Measurements from ENCODE around the gene NCMAP. TPM values are rescaled to one million over a fixed set of nuclear protein-coding genes. Genes with fewer than 3 reads are reported as not detected.

The NCMAP gene
- polyA plus RNA-seq, 1 of the 3 experiments (the other 2 are of a cell fraction): not detected

GRCh38 chr1:24535778-24536177, 20.1 kb upstream of the NCMAP start:
- ChIA-PET POLR2A (interaction anchor here (0.6 kb wide), 1 partner anchor 39 kb away, joined by 3 read pairs; no protein-coding TSS in a partner anchor), CTCF (interaction anchor here (0.6 to 1.7 kb wide), 7 partner anchors 9 to 295 kb away, joined by 3 to 12 read pairs (median 5); partner anchors contain the start of gene NIPAL3)
- 97% methylated on average over 7 of the region's 8 CpGs for WGBS (ENCODE audit: low lambda C conversion rate)

GRCh38 chr1:24536391-24536840, 19.5 kb upstream of the NCMAP start:
- peaks cover 3 to 7% of the 10 kb centered on the region in 2 experiments for H3K36me3 ChIP-seq (replicated peaks in 1 of 2; ENCODE audit: control insufficient read depth in 1 of 2, insufficient read depth in 2 of 2, low read length in 1 of 2)
- 45% methylated on average over 7 of the region's 7 CpGs for WGBS (ENCODE audit: low lambda C conversion rate)
- H3K79me2 ChIP-seq (ENCODE audit: insufficient read depth): no peaks in the 10 kb centered on the region
- H3K9me2 ChIP-seq: no peaks in the 10 kb centered on the region
- H3K27ac ChIP-seq (ENCODE audit: low read depth in 2 of 2, low read length in 1 of 2): no peak overlapping the region
- TF ChIP-seq ZBTB33 (IDR thresholded peaks at IDR 0.05; ENCODE audit: borderline replicate concordance, low read depth) (no peak), NFIC (IDR thresholded peaks at IDR 0.05; ENCODE audit: borderline replicate concordance) (no peak), CHD2 (IDR thresholded peaks at IDR 0.05; ENCODE audit: low read length, partially characterized antibody) (no peak), TCF12 (IDR thresholded peaks at IDR 0.05) (no peak), FOSL2 (IDR thresholded peaks at IDR 0.05; ENCODE audit: borderline replicate concordance, low read depth) (no peak), GATA2 (CRISPR knock-in tag; IDR thresholded peaks at IDR 0.05) (no peak), MAX (IDR thresholded peaks at IDR 0.05; ENCODE audit: low read depth) (no peak)
- no peaks in the 10 kb centered on the region for H3K9me3 ChIP-seq
- H4K20me1 ChIP-seq (ENCODE audit: insufficient read depth): no peaks in the 10 kb centered on the region
- CTCF ChIA-PET: interaction anchor here (0.6 to 1.7 kb wide), 7 partner anchors 9 to 121 kb away, joined by 3 to 12 read pairs (median 5); partner anchors contain the start of gene NIPAL3
- H2AFZ ChIP-seq (ENCODE audit: low read depth): no peak overlapping the region
- POLR2A ChIA-PET: interaction anchor here (0.6 kb wide), 1 partner anchor 39 kb away, joined by 3 read pairs; no protein-coding TSS in a partner anchor
- peak; percentile 23 for DNase-seq
- H3K4me1 ChIP-seq (ENCODE audit: control insufficient read depth in 1 of 2, insufficient read depth in 2 of 2, low read depth in 1 of 2, low read length in 1 of 2): peaks cover 0 to 3% of the 10 kb centered on the region in 2 experiments; a peak in 1 of 4 replicates
- no peak overlapping the region for H3K4me2 ChIP-seq
- no peaks in the 10 kb centered on the region for H3K27me3 ChIP-seq (ENCODE audit: insufficient read depth)
- peaks cover 5% of the 10 kb centered on the region for H3F3A ChIP-seq (replicated peaks; ENCODE audit: insufficient read depth)
- H3K9ac ChIP-seq: no peak overlapping the region
- H3K4me3 ChIP-seq (ENCODE audit: low read depth in 2 of 2, low read length in 1 of 2): no peak overlapping the region

More at GRCh38 chr1:24535778-24536177, 20.1 kb upstream of the NCMAP start:
- Histone ChIP-seq H3K27me3 (ENCODE audit: insufficient read depth) (no peaks in the 10 kb centered on the region), H3K9me3 (no peaks in the 10 kb centered on the region), H3K27ac (ENCODE audit: low read depth in 2 of 2, low read length in 1 of 2) (no peak overlapping the region), H3K4me3 (ENCODE audit: low read depth in 2 of 2, low read length in 1 of 2) (no peak overlapping the region), H3K79me2 (ENCODE audit: insufficient read depth) (no peaks in the 10 kb centered on the region), H3K9ac (no peak overlapping the region), H3F3A (replicated peaks; ENCODE audit: insufficient read depth) (peaks cover 5% of the 10 kb centered on the region), H2AFZ (ENCODE audit: low read depth) (no peak overlapping the region), H3K4me1 (ENCODE audit: control insufficient read depth in 1 of 2, insufficient read depth in 2 of 2, low read depth in 1 of 2, low read length in 1 of 2) (peaks cover 0 to 3% of the 10 kb centered on the region in 2 experiments; a peak in 1 of 4 replicates), H3K4me2 (no peak overlapping the region), H4K20me1 (ENCODE audit: insufficient read depth) (no peaks in the 10 kb centered on the region), H3K9me2 (no peaks in the 10 kb centered on the region), H3K36me3 (replicated peaks in 1 of 2; ENCODE audit: control insufficient read depth in 1 of 2, insufficient read depth in 2 of 2, low read length in 1 of 2) (peaks cover 3 to 12% of the 10 kb centered on the region in 2 experiments)
- TF ChIP-seq ZBTB33 (IDR thresholded peaks at IDR 0.05; ENCODE audit: borderline replicate concordance, low read depth) (no peak), YY1 (IDR thresholded peaks at IDR 0.05; ENCODE audit: low read depth) (no peak), USF2 (IDR thresholded peaks at IDR 0.05; ENCODE audit: borderline replicate concordance, low read depth, low read length) (no peak), TCF12 (IDR thresholded peaks at IDR 0.05) (no peak), GATA2 (CRISPR knock-in tag; IDR thresholded peaks at IDR 0.05) (no peak), RAD21 (IDR thresholded peaks at IDR 0.05; ENCODE audit: low read length) (no peak), RFX5 (IDR thresholded peaks at IDR 0.05; ENCODE audit: low read length) (no peak), FOSL2 (IDR thresholded peaks at IDR 0.05; ENCODE audit: borderline replicate concordance, low read depth) (no peak), EZH2phosphoT487 (IDR thresholded peaks at IDR 0.05; ENCODE audit: borderline replicate concordance, low read depth) (no peak), TAF1 (IDR thresholded peaks at IDR 0.05; ENCODE audit: borderline replicate concordance, low read depth, low read length) (no peak), RXRA (IDR thresholded peaks at IDR 0.05; ENCODE audit: borderline replicate concordance, low read depth) (no peak), SIN3A (IDR thresholded peaks at IDR 0.05; ENCODE audit: borderline replicate concordance, low read depth, low read length) (no peak), JUND (IDR thresholded peaks at IDR 0.05) (no peak)
- DNase-seq: no peak

Measured in SK-N-SH (cell line).